ENCODE measurements around the gene TPST2. TPM values are rescaled to one million over a fixed set of nuclear protein-coding genes. Genes with fewer than 3 reads are reported as not detected.

The TPST2 gene
- total RNA-seq, 1 donor from 2014 or later: 22.5 TPM

DNA sequence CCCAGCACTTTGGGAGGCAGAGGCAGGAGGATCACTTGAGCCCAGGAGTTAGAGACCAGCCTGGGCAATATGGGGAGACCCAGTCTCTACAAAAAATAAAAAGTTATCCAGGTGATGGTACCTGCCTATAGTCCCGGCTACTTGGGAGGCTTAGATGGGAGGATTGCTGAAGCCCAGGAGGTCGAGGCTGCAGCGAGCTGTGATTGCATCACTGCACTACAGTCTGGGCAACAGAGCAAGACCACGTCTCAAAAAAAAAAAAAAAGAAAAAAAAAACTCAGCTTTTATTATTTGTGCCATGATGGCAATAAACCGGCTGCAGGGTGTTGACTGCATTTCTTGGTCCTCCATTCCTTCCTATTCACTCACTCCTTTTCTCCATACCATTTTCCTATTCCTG is 44.1 kb downstream of the TPST2 start:
- TF ChIP-seq, protein P1, sequence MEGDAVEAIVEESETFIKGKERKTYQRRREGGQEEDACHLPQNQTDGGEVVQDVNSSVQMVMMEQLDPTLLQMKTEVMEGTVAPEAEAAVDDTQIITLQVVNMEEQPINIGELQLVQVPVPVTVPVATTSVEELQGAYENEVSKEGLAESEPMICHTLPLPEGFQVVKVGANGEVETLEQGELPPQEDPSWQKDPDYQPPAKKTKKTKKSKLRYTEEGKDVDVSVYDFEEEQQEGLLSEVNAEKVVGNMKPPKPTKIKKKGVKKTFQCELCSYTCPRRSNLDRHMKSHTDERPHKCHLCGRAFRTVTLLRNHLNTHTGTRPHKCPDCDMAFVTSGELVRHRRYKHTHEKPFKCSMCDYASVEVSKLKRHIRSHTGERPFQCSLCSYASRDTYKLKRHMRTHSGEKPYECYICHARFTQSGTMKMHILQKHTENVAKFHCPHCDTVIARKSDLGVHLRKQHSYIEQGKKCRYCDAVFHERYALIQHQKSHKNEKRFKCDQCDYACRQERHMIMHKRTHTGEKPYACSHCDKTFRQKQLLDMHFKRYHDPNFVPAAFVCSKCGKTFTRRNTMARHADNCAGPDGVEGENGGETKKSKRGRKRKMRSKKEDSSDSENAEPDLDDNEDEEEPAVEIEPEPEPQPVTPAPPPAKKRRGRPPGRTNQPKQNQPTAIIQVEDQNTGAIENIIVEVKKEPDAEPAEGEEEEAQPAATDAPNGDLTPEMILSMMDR (conservative IDR thresholded peaks at IDR 0.05; ENCODE audit: low read depth, low read length): no peak
- no peak for DNase-seq (ENCODE audit: low read depth)
- no peak overlapping the region for H3K4me3 ChIP-seq (ENCODE audit: low read depth, low read length)

DNA sequence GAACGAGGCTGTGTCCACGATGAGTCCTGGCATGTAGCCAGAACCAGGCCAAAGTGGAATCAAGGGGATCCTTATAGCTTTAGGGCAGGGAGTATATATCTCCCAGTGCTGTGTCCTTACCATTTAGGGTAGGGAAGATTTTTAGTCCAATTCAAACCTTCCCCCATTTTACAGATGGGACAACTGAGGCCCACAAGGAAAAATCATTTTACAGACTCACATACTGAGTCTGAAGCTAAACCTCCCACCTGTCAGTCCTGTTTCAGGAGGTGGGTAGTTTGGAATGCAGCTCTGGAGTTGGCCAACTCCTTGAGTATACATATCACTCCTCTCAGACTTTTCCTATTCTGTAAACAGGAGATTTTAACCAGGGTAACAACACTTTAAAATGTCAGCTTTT is 44.5 kb downstream of the TPST2 start:
- no peak overlapping the region for H3K4me3 ChIP-seq (ENCODE audit: low read depth, low read length)
- TF ChIP-seq, protein P1 (conservative IDR thresholded peaks at IDR 0.05; ENCODE audit: low read depth, low read length): no peak
- no peak for DNase-seq (ENCODE audit: low read depth)

DNA sequence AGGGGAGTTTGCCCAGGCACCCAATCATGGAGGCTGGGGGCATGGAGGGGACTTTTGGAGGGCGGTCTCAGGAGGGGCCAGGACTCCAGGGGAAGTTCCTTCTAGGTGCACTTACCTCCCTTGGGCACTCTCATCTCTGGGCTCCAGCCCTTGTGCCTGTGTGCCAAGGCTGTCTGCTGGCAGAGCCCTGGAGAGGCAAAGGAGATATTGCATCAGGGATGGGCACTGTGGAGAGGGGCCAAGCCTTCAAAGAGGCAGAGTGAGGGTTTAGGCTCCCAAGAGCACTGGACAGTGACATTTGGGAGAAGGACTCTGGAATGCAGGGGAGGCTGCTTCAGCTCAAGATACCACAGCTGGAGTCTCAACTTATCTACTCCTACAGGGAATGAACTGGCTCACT is 45.4 kb downstream of the TPST2 start:
- no peak overlapping the region for H3K4me3 ChIP-seq (ENCODE audit: low read depth, low read length)
- no peak for DNase-seq (ENCODE audit: low read depth)

DNA sequence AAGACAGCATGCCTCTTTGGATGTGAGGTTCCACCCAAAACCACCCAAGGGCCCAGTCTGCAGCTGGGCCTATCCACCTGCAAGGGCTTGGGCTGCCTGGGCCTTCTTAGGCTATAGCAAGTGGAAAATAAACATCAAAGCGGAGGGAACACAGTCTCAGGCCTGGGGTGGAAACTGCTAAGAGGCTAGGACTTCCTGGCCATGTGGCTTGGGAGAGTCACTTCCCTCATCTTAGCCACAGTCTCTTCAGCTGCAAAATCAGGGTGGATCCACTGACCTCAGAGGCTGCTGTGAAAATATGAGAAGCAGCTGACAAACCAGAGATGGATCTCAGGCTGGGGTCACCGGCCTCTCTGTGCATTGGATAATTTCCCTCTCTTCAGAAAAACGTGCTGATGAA is 47.1 kb downstream of the TPST2 start:
- TF ChIP-seq, protein P1 (conservative IDR thresholded peaks at IDR 0.05; ENCODE audit: low read depth, low read length): no peak
- H3K4me3 ChIP-seq (ENCODE audit: low read depth, low read length): no peak overlapping the region
- no peak for DNase-seq (ENCODE audit: low read depth)

More for the DNA sequence above, 45.4 kb downstream of the TPST2 start:
- TF ChIP-seq, protein P1 (conservative IDR thresholded peaks at IDR 0.05; ENCODE audit: low read depth, low read length): no peak

DNA sequence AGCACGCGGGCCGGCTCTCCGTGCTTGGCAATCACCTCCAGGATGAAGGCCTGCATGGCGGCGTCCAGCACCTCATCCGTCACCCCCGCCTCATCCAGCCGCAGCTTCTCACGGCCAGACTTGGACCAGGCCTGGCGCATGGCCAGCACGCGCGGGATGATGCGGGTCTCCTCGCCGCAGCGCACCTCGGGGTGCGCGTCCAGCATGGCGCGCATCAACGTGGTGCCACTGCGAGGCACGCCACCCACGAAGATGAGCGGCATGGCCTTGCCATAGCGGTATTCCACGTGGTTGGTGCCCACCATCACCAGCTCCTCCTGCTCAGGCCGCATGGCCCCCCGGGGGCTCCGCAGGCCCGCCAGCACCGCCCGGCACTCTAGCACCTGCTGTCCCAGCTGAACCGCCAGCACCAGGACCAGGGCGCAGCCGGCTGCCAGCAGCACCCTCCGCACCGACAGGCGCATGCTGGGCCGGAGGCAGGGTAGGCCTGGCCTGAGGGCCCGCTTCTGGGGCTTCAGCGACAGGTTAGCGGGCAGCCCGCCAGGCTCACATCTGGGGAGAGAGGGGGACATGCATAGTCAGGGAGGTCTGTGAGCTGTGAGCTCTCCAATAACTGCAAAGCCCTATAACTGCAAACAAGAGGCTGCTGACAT is 48.6 kb downstream of the TPST2 start:
- DNase-seq (ENCODE audit: low read depth): no peak
- H3K4me3 ChIP-seq (ENCODE audit: low read depth, low read length): no peak overlapping the region
- TF ChIP-seq, protein P1 (conservative IDR thresholded peaks at IDR 0.05; ENCODE audit: low read depth, low read length): no peak

DNA sequence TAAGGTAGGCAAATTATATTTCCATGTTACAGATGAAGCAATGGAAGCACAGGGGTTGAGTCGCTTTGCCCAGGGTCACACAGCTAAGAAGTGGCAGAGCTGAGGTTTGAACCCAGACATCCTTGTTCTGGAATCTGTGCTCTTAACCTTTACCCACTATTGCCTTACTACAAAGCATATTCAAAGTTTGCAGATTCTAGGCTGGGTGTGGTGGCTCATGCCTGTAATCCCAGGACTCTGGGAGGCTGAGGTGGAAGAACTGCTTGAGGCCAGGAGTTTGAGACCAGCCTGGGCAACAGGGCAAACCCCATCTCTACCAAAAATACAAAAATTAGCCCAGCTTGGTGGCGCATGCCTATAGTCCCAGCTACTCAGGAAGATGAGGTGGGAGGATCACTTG is 49.8 kb downstream of the TPST2 start:
- TF ChIP-seq, protein P1 (conservative IDR thresholded peaks at IDR 0.05; ENCODE audit: low read depth, low read length): no peak
- no peak overlapping the region for H3K4me3 ChIP-seq (ENCODE audit: low read depth, low read length)
- no peak for DNase-seq (ENCODE audit: low read depth)

DNA sequence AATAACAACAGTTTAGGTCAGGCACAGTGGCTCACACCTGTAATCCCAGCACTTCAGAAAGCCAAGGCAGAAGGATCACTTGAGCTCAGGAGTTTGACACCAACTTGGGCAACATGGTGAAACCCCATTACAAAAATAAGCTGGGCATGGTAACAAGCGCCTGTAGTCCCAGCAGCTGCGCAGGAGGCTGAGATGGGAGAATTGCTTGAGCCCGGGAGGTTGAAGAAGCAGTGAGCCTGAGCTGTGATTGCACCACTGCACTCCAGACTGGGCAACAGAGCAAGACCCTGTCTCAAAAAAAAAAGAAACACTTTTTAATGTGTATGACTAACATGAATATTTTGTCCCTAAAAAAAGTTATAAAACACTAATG is 53.2 kb downstream of the TPST2 start:
- H3K4me3 ChIP-seq (ENCODE audit: low read depth, low read length): no peak overlapping the region
- DNase-seq (ENCODE audit: low read depth): no peak
- TF ChIP-seq, protein P1 (conservative IDR thresholded peaks at IDR 0.05; ENCODE audit: low read depth, low read length): no peak
